HCT116 (cell line): ENCODE measurements around the gene GMDS.

Experiments used
- ATF3 ChIP-seq: IDR thresholded peaks from 2 replicates; pipeline ENCODE4 v1.6.1; 2012
- CEBPB ChIP-seq: IDR thresholded peaks from 2 replicates; pipeline ENCODE4 v1.6.1; 2012; ENCODE audit warnings: low read depth
- CTCF ChIP-seq, 3 experiments: fragments of 200-600 bp in 1 of 3; sonication (generic) in 1 of 3; IDR thresholded peaks in 2 of 3; conservative IDR thresholded peaks in 1 of 3; 2 replicates each; pipeline ENCODE4 v1.5.1; 2012 to 2017; ENCODE audit warnings: low read depth in 2 of 3, low read length in 2 of 3, antibody characterized with exemption in 1 of 3, borderline replicate concordance in 1 of 3, control low read depth in 1 of 3, mild to moderate bottlenecking in 1 of 3, mixed read lengths in 1 of 3, mixed run types in 1 of 3, moderate library complexity in 1 of 3; ENCODE audit not compliant: insufficient read depth in 1 of 3
- EGR1 ChIP-seq: IDR thresholded peaks from 2 replicates; pipeline ENCODE4 v1.6.1; 2012; ENCODE audit warnings: low read depth
- EZH2 ChIP-seq: fragments of 200-600 bp; sonication (generic); IDR thresholded peaks from 2 replicates; pipeline ENCODE4 v1.6.1; 2017; ENCODE audit warnings: antibody characterized with exemption, mixed run types
- EZH2phosphoT487 ChIP-seq: fragments of 200-600 bp; IDR thresholded peaks from 2 replicates; pipeline ENCODE4 v1.6.1; 2018; ENCODE audit warnings: antibody characterized with exemption, borderline replicate concordance
- POLR2A ChIP-seq: IDR thresholded peaks from 2 replicates; pipeline ENCODE4 v1.7.0; 2011; ENCODE audit warnings: borderline replicate concordance; ENCODE audit not compliant: insufficient read depth, insufficient read length; ENCODE audit errors: extremely low read depth
- POLR2AphosphoS5 ChIP-seq: IDR thresholded peaks from 2 replicates; pipeline ENCODE4 v1.6.1; 2011; ENCODE audit warnings: mild to moderate bottlenecking, low read depth, low read length, moderate library complexity
- REST ChIP-seq: IDR thresholded peaks from 2 replicates; pipeline ENCODE4 v1.6.1; 2012; ENCODE audit warnings: low read depth
- SIN3A ChIP-seq: IDR thresholded peaks from 2 replicates; pipeline ENCODE4 v1.6.1; 2012; ENCODE audit warnings: low read depth

GRCh38 chr6:2264932-2265331, 19.5 kb upstream of the GMDS start:
- TF ChIP-seq CTCF (IDR thresholded peaks at IDR 0.05 in 2 of 3, conservative IDR thresholded peaks at IDR 0.05 in 1 of 3; ENCODE audit: borderline replicate concordance in 1 of 3, insufficient read depth in 1 of 3, low read depth in 2 of 3, low read length in 2 of 3) (no peak), EGR1 (no peak), POLR2A (no peak), POLR2AphosphoS5 (no peak), EZH2phosphoT487 (no peak), SIN3A (no peak), EZH2 (no peak), ATF3 (no peak), CEBPB (no peak), REST (no peak)
